ENCODE measurements around the gene BMPR1A. TPM values are rescaled to one million over a fixed set of nuclear protein-coding genes. Genes with fewer than 3 reads are reported as not detected.

BMPR1A gene
- polyA plus RNA-seq (ENCODE audit: insufficient read length) = 84.9 TPM
- long read RNA-seq, donor 1, full-length matches to known transcripts = 8 of 17 reads
- long read RNA-seq, donor 1, partial matches to known transcripts = 9 of 17 reads
- long read RNA-seq, donor 1, other reads (novel, unspliced or antisense) = 0 of 17 reads
- long read RNA-seq, donor 2, full-length matches to known transcripts = 5 of 5 reads
- long read RNA-seq, donor 2, partial matches to known transcripts = 0 of 5 reads
- long read RNA-seq, donor 2, other reads (novel, unspliced or antisense) = 0 of 5 reads
- long read RNA-seq, donor 3, full-length matches to known transcripts = 7 of 7 reads
- long read RNA-seq, donor 3, partial matches to known transcripts = 0 of 7 reads
- long read RNA-seq, donor 3, other reads (novel, unspliced or antisense) = 0 of 7 reads
- long read RNA-seq, donor 4 = 0 reads
- long read RNA-seq, donor 5, full-length matches to known transcripts = 3 of 8 reads
- long read RNA-seq, donor 5, partial matches to known transcripts = 5 of 8 reads
- long read RNA-seq, donor 5, other reads (novel, unspliced or antisense) = 0 of 8 reads
- long read RNA-seq, donor 6, full-length matches to known transcripts = 8 of 50 reads
- long read RNA-seq, donor 6, partial matches to known transcripts = 42 of 50 reads
- long read RNA-seq, donor 6, other reads (novel, unspliced or antisense) = 0 of 50 reads
- long read RNA-seq, donor 7, full-length matches to known transcripts = 7 of 28 reads
- long read RNA-seq, donor 7, partial matches to known transcripts = 21 of 28 reads
- long read RNA-seq, donor 7, other reads (novel, unspliced or antisense) = 0 of 28 reads
- long read RNA-seq, donor 8, full-length matches to known transcripts = 1 of 1 reads
- long read RNA-seq, donor 8, partial matches to known transcripts = 0 of 1 reads
- long read RNA-seq, donor 8, other reads (novel, unspliced or antisense) = 0 of 1 reads

DNA sequence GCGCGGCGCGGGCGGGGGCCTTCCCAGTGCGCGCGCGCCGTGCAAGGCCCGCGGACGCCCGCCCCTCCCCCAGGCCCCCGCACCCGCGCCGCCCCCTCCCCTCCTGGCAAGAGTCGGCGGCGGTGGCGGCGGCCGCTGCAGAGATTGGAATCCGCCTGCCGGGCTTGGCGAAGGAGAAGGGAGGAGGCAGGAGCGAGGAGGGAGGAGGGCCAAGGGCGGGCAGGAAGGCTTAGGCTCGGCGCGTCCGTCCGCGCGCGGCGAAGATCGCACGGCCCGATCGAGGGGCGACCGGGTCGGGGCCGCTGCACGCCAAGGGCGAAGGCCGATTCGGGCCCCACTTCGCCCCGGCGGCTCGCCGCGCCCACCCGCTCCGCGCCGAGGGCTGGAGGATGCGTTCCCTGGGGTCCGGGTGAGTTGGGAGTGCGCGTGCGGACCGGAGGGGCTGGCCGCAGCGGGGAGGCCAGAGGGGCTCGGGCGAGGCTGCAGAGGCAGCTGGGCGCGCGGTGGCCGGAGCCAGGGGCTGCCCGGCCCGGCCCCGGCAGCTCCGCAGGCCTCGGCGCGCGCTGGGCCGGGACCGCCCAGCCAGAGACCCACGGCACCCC is at the start of gene BMPR1A:
TSS of gene BMPR1A (plus strand) at position 109 of the 602 bp plus-strand sequence. CDS start 119,400 bp downstream, outside the sequence.
- peak; percentile 35 for DNase-seq

DNA sequence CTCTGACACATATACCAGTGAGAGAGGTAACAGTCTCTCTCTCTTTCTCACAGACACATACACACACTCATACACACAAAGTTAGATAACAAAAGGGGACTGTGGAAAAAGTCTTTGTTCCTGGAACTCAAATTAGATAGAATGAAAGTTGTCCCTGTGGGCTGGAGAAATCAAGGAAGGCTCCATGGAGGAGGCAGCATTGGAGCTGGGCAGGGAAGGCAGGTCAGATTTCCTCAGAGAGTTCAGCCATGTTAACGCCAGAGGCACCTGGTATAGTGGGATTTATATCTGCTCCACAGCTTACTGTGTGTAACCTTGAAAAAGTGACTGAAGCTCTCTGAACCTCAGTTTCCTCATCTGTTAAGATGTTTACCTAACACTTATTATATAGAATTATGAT is 49.4 kb upstream of the BMPR1A start:
- no peak for DNase-seq

DNA sequence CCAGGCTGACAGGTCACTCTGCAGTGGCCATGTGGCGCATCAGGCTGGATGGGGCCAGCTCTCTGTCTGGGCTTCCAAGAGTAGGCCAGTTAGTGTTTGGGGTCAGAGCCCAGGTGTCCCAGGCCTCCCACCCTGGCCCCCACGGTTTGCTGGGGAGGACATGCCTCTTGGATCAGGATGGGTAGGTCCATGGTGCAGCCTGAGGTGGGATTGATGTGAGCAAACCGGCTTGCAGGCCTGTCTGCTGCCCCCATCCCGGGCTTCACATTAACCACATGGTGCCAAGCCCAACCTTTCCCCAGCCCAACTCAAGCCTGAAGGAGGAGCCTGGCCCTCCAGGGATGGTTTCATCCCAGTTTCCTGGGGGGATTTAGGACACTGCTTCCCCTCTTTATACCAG is 48.9 kb upstream of the BMPR1A start:
- DNase-seq = no peak

DNA sequence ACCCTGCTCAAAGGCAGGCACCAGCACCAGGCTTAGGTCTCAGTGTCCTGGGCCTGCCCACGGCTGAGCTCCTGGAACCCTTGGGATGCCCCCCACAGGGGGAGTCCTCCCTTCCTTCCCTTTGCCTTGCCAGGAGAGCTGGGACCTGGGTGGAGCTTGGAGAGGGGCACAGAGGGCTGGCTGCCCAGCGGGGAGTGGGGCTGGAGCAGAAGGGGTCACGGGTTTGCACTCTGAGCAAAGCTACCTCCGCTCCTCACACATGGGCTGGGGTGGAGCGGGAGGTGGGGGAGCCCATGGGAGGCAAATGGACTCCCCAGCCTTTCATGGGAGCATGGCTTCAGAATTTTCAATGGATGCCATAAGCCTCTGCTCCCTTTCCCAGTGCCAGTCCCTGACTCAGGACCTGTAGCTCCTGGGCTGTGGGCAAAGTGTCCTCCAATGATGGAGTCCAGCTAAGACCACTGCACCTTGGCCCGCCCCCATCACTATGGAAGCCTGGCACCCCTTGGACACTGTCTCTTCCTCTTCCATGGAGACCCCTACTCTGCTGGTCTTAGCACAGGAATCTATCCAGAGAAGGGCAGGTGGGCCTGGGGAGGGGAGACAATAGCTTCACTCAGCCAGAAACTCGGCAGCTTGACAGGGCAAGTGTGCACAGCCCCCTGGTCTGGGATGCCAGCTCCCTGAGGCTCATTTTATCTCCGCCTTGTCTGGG is 48.2 kb upstream of the BMPR1A start:
- DNase-seq = no peak

DNA sequence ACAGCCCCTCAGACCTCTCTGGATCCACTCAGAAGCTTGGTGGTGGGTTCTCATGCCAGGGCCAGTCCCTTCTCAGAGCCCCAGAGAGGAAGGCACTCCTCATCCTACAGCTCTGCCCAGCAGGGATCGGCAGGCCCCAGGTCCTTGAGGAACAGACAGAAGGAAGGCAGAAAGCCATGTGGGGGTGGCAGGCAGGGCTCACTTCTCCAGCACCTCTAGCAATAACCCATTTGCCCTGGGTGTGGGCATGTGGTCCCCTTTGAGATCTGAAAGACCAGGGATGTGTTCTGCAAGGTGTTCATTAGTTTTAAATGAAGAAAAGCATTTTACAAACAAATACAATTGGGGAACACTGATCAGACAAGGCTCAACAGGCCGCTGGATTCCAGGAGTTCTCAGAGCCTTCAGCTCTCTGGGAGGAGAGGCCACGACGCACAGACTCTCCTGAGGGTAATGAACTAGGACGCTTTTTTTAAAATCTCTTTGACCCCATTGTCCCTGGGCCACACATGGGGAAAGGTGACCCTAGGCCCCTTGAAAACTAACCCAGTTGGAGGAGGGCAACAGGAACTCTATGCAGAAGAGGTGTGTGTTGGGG is 47.5 kb upstream of the BMPR1A start:
- no peak for DNase-seq

DNA sequence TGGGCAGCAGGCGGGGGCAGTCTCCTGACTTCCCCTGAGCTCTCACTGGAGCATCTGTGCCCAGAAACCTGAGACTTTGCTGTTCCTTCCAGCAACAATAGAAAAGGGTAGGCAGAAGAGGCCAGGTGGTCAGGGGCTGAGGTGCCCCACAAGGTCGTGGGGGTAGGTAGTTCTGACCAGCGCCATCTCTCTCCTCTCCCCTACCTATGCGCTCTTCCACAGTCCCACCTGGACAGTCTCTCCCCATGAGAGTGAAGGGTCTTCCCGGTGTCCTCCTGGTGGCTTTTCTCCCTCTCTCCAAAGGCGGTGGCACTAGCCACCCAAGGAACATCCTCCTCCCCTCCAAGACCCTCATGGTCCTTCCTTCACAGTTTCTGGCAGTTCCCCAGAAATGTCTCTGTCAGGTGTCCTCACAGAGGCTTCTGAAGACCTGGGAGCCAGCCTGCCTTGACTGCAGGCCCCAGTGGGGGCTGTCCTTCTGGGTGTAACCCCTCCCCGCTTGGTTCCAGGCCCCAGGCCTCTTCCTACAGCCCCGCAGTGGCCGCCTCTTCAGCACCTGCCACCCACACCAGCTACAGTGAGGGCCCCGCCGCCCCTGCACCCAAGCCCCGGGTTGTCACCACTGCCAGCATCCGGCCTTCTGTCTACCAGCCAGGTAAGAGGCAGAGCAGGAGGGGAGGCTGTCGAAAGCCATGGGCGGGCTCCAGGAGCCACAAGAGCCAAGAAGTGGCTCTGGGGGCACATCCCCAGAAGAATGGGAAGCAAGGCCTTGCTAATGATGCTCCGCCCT is 46.8 kb upstream of the BMPR1A start:
- DNase-seq = no peak

DNA sequence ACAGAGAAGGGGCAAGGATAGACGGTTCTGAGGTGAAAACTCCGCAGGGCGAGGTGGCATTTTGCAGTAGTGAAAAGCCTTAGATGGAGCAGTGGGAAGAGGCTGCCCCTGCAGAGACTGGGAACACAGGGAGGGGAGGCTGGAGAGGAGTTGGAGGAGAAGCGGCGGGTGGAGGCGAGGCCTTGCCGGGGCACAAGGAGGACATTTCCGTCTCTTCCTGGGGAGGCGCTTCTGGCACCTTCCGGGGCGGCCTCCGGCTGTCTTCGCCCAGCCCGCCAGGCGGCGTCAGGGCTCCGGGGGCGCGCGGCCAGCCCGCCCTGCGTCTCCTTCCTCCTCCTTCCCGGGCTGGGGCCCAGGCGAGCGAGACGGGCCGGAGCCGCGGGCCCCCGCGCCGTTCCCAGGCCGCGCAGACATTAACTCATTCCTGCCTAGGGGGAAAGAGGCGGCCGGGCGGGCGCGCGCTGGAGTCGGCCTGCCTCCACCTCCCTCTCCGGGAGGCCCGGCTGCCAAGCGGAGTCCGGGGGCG is 45.4 kb upstream of the BMPR1A start:
- DNase-seq = peak; percentile 91

DNA sequence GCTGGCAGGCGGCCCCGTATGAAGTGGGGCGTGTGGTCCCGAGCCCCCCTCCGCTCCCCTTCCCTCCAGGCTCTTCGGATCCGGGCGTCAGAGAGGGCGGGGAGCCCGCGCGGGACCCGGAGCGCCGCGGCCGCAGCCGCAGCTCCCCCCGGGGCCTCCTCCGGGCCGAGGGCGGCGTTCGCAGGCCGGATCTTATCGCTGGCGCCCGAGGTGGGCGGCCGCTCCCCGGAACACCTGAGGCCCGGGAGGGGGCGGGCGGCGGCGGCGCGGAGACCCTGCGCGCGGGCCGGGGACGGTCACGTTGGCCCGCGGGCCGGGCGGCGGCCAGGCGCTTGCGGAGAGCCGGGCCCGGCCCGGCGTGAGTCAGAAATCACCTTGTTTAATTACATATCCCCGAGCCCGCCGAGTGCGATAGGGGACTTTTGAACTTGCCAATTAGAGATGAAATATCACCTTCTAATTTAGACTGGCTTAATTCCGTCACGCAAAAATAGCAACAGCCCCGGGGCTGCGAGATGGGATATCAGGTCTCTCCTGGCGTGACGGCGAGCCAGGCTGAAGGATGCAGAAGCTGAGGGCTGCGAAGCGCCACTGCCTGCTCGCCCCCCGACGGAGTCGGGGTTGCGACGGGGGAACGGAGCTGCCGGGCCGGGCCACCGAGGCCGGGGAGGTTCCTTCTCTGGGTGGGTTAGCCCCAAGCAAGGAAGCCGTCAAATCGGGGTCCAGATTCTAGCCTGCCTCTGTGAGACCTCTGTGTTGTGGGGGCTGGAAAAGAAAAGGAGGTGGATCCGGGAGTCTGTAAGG is 44.7 kb upstream of the BMPR1A start:
- DNase-seq = peak; percentile 61

DNA sequence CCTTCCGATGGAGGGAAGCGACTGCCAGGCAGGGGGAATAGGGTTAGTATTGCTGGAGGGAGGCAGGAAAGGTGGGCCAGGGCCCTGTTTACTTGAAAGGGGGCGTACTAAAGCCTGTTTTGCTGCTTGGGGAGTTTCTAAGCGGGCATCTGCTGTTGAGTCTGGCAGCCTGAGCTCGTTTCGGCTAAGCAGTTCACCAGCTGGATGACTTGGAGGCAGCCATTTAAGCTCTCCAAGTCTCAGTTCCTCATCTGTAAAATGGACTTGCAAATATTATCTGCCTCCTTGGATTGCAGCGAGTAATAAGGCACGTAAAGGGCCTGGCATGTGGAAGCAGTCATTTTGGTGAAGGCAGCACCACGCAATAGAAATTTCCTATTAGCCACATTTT is 44.1 kb upstream of the BMPR1A start:
- DNase-seq = no peak

DNA sequence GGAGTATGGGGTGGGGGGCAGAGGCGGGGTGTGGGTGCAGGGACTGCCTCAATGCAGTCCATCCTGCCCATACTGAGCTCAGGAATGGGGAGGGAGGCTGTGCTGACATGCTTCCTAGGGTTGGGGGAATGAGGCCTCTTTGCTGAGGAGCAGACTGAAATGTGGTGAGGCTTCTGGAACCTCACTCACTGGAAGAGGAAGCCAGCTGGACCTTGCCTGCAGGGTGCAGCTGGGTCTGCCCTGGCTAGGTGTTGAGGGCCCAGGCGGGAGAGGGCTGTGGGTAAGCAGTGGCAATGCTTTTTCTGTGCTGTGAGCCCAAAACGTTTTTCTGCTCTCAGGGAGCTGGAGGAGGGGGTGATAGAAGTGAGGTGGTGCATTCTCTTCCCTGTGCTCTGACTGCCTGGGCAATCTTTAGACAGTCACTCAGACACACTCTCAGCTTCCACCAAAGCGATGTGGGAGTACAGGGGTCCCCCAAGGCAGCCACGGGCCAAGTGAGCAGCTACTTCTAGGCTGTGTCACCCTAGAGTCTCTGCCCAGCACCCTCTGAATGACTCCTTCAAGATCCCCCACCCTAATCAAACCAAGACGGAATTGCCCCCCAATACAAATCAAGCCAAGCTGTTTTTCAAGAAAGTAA is 41.1 kb upstream of the BMPR1A start:
- DNase-seq = no peak

DNA sequence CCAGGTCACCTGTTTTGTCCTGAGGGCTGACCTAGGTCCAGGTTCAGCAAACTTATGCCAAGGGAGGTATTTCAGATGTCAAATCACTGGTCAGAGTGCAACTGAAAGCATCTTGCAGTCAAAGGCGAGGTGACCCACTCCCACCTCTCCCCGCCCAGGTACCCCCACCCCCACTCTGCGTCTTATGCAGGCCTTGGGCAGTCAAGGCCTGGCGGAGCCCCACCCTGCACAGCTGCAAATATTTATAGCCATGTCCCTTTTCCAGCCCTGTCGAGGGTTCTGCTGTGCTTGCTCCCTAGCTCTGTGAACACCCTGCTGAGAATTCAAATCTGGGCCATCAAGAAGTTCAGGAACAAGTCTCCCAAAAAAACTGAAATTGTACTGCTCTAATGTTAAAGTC is 40.6 kb upstream of the BMPR1A start:
- no peak for DNase-seq

DNA sequence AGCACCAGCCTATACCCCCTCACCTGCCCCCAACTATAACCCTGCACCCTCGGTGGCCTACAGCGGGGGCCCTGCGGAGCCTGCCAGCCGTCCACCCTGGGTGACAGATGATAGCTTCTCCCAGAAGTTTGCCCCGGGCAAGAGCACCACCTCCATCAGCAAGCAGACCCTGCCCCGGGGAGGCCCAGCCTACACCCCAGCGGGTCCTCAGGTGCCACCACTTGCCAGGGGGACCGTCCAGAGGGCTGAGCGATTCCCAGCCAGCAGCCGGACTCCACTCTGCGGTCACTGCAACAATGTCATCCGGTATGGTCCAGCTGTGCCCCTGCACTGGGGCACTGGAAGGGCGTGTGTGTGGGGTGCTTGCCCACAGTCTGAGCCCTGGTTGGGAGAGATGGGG is 40.0 kb upstream of the BMPR1A start:
- no peak for DNase-seq

DNA sequence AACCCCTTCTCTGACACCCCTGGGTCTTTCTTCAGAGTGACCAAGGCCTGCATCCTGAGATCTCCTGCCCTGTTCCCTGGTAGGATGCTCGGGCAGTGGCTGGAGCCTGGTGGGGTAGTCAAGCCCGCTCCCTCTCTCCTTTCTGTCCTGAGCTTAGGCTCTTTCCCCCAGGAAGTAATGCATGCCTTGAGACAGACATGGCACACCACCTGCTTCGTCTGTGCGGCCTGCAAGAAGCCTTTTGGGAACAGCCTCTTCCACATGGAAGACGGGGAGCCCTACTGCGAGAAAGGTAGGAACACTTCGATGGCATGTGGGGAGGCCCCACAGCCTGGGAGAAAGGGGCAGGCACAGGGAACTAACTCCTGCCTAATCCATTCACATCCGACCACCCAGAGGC is 37.9 kb upstream of the BMPR1A start:
- no peak for DNase-seq

DNA sequence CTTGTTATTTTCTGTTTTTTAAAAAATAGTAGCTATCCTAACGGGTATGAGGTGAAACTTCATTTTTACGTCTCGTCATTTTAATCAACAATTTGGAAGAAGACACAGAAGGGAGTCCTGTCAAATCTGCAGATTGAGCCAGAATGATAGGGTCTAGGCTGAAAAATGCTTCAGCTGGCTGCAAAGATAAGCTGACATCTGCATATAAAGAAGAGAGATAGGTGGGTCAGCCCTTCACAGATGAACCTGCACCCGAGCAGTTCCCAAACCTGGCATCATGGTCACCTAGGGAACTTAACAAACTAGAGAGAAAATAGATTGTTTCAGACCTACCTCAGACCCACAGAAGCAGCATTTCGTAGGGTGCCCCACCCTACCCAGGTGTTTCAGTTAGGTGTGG is 35.2 kb upstream of the BMPR1A start:
- DNase-seq = no peak

DNA sequence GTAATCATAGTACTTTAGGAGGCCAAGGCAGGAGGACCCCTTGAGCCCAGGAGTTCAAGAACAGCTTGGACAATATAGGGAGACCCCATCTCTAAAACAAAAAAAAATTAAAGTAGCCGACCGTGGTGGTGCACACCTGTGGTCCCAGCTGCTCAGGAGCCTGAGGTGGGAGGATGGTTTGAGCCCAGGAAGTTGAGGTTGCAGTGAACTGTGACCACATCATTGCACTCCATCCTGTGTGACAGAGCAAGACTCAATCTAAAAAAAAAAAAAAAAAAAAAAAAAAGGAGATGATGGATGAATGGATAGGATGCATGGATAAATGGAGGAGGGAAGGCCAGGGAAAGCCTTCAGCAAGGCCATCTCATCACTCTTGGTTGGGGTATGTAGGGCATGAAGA is 33.4 kb upstream of the BMPR1A start:
- DNase-seq = no peak

DNA sequence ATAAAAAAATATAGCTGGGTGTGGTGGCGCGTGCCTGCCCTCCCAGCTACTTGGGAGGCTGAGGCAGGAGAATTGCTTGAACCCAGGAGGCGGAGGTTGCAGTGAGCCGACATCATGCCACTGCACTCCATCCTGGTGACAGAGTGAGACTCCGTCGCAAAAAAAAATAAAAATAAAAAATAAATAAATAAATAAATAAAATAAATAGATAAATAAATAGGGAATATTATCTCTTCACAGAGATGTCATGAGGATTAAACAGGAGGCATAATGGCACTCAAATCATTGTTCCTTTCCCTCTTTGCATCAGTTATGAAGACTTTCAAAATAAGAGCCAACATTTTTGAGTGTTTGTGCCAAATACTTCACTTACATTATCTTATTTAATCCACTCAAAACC is 32.0 kb upstream of the BMPR1A start:
- DNase-seq = no peak

DNA sequence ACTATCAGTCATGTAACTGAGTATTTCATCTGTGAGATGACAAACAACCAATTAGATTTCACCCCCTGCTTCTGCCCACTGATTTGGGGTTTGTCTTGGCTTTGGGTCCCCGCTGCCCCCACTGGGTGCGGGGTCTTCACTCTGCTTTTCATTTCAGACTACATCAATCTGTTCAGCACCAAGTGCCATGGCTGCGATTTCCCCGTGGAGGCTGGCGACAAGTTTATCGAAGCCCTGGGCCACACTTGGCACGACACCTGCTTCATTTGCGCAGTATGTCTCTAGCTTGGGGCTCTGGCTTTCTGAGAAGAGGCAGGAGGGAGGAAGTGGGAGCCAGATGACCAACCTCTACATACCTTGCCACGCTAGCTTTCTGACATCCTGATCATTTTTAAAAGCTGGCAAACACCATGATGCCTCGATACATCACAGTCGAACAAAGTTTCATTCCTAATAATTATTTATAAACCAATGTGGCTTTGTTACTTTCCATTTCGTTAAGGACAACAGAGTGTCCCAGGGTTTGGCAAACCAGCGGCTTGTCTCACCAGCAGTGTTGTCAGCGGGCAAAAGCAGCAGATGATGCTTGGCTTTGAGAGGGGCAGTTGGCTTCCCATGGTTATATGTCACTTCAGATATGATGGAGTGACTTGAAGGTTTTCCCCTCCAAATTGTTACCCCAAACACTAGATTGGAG is 30.3 kb upstream of the BMPR1A start:
- DNase-seq = no peak

DNA sequence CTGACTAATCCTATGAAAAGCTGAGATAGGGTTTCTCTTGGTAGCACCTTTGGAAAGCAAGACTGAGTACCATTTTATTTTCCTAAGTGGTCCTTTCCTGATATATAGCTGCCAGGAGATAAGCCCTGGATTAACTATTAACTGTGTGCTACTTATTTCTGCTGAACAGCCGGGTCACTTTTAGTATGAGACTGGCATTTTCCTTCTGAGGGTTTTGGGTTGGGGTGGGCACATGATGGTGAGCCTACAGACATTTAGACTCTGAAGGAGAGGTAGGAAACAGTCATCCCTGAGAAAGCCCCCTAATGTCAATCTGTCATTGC is 29.8 kb upstream of the BMPR1A start:
- DNase-seq = no peak

DNA sequence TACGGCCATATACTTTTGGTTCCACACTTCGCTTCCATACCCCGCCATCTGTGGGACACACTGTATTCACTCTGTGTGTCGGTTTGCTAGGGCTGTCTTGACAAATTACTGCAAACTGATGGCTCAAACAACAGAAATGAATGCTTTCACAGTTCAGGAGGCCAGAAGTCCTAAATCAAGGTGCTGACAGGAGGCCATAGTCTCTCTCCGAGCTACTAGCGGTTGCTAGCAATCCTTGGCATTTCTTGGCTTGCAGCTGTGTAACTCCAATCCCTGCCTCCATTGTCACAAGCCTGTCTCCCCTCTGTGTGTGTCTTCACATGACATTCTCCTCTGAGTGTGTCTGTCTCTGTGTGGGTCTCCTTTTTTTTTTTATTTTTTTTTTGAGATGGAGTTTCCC is 28.9 kb upstream of the BMPR1A start:
- DNase-seq = peak; percentile 79
